ENCODE results near the gene CAPN5. TPM values are rescaled to one million over a fixed set of nuclear protein-coding genes. Genes with fewer than 3 reads are reported as not detected.
A peak's percentile ranks its signal among the peaks of the same experiment; 100 is the strongest.

The CAPN5 gene
- total and polyA plus RNA-seq, 7 donors: 0.59 to 1.8 (median 0.88) TPM

DNA sequence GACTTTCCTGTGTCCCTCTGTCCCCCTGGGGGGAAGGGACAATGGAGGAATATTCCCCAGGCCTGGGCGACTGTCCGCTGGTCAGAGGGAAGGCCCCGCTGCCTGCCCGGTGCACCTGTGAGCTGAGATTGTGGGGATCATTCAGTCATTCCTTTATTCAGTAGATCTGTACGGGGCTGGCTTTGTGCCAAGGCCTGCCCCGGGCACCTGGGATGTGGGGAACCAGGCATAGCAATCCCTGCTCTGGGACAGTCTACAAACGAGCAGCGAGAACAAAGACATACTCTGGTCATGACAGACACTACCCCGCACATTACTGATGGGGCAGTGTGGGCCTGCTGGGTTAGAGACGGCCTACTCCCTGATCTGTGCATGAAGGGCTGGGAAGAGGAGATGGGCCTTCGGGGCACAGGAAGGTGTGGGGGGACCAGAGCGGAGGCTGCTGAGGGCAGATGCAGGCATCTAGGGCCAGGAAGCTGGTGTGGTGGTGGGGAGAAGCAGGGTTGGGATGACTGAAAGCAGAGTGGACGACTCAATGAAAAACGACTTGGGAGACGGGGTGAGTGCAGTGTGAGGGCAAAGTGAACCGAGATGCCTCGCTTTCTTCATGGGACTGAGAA is 59.5 kb downstream of the CAPN5 start:
- DNase-seq (no peak), ATAC-seq (no peak)
- no peaks in the 10 kb centered on the region for H3K9me3 ChIP-seq
- no peaks in the 10 kb centered on the region for H3K27me3 ChIP-seq (ENCODE audit: insufficient read depth in 3 of 3, low read length in 2 of 3)
- peaks cover 5% of the 10 kb centered on the region for H3K4me1 ChIP-seq
- intact Hi-C loops (cut with DNase I): loop anchor here (5.0 kb wide), 3 partner anchors 61 to 426 kb away; no protein-coding TSS in a partner anchor
- no peaks in the 10 kb centered on the region for H3K36me3 ChIP-seq (ENCODE audit: insufficient read depth in 1 of 2, low read depth in 1 of 2)
- WGBS, 3 donors: 71 to 80% (median 79%) methylated on average over 17 of the region's 17 CpGs
- no peak overlapping the region for H3K4me3 ChIP-seq
- H3K27ac ChIP-seq: no peak overlapping the region
- TF ChIP-seq, protein P1, sequence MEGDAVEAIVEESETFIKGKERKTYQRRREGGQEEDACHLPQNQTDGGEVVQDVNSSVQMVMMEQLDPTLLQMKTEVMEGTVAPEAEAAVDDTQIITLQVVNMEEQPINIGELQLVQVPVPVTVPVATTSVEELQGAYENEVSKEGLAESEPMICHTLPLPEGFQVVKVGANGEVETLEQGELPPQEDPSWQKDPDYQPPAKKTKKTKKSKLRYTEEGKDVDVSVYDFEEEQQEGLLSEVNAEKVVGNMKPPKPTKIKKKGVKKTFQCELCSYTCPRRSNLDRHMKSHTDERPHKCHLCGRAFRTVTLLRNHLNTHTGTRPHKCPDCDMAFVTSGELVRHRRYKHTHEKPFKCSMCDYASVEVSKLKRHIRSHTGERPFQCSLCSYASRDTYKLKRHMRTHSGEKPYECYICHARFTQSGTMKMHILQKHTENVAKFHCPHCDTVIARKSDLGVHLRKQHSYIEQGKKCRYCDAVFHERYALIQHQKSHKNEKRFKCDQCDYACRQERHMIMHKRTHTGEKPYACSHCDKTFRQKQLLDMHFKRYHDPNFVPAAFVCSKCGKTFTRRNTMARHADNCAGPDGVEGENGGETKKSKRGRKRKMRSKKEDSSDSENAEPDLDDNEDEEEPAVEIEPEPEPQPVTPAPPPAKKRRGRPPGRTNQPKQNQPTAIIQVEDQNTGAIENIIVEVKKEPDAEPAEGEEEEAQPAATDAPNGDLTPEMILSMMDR (IDR thresholded peaks at IDR 0.05): no peak

DNA sequence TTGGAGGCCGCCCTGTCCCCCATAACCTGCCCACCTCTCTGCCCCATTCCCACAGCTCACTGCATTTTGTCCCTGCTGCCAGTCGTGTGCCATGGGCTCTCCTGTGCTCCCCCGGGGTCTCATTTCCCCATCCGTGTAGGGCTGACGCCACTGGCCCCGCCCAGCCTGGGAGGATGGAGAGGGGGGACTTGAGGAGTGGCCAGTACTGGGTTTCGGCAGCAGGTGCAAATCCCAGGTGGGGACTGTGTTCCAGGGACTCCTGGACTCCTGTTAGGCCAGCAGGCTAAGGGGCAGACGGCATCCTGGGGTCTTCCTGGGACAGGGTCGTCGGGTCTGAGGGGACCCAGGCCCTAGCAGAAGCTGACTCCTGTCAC is 60.1 kb downstream of the CAPN5 start:
- intact Hi-C loops (cut with DNase I): loop anchor here (1.0 to 5.0 kb wide), 4 partner anchors 60 to 425 kb away; no protein-coding TSS in a partner anchor
- 12 to 19% (median 14%) methylated on average over 10 of the region's 10 CpGs for WGBS, 3 donors
- TF ChIP-seq, protein P1 (IDR thresholded peaks at IDR 0.05): no peak
- DNase-seq (no peak), ATAC-seq (peak in 3 of 4 donors; percentile 5 to 29 (median 8))
- Histone ChIP-seq H3K4me3 (peak overlapping the region; percentile 62), H3K27ac (no peak overlapping the region), H3K27me3 (ENCODE audit: insufficient read depth in 3 of 3, low read length in 2 of 3) (no peaks in the 10 kb centered on the region), H3K36me3 (ENCODE audit: insufficient read depth in 1 of 2, low read depth in 1 of 2) (no peaks in the 10 kb centered on the region), H3K9me3 (no peaks in the 10 kb centered on the region), H3K4me1 (peaks cover 10% of the 10 kb centered on the region)

DNA sequence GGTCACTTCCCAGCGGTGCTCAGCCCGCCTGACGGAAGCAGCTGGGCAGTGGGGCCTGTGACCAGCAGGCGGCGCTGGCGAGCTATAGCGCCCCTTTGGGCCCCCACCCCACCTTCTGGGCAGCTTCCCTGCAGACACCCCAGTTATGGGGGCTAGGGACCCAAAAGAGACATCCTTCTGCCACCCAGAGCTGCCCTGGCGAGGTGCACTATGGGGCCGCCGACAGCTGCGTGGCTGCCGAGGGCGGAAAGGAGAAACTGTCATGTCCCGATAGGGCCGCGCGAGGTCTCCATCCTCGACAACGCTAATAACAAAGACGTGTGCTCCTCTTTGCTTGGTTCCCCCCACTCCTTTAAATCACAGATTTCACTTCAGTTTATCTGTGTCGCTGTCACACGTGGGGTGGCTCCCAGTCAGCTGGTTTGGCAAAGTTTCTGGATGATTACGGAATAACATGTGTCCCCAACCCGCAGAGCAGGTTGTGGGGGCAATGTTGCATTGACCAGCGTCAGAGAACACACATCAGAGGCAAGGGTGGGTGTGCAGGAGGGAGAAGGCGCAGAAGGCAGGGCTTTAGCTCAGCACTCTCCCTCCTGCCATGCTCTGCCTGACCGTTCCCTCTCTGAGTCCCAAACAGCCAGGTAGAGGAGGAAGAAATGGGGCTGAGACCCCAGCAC is 60.6 kb downstream of the CAPN5 start:
- peak overlapping the region; percentile 62 for H3K4me3 ChIP-seq
- no peaks in the 10 kb centered on the region for H3K9me3 ChIP-seq
- DNase-seq (peak; percentile 59 to 76), ATAC-seq (peak; percentile 64 to 84 (median 73))
- 5 to 6% (median 6%) methylated on average over 25 to 27 of the region's 27 CpGs for WGBS, 3 donors
- H3K4me1 ChIP-seq: peaks cover 10% of the 10 kb centered on the region
- TF ChIP-seq, protein P1 (IDR thresholded peaks at IDR 0.05): peak; percentile 96
- no peaks in the 10 kb centered on the region for H3K36me3 ChIP-seq (ENCODE audit: insufficient read depth in 1 of 2, low read depth in 1 of 2)
- intact Hi-C loops (cut with DNase I): loop anchor here (1.0 to 5.0 kb wide), 4 partner anchors 60 to 425 kb away; no protein-coding TSS in a partner anchor
- no peak overlapping the region for H3K27ac ChIP-seq
- H3K27me3 ChIP-seq (ENCODE audit: insufficient read depth in 3 of 3, low read length in 2 of 3): no peaks in the 10 kb centered on the region

DNA sequence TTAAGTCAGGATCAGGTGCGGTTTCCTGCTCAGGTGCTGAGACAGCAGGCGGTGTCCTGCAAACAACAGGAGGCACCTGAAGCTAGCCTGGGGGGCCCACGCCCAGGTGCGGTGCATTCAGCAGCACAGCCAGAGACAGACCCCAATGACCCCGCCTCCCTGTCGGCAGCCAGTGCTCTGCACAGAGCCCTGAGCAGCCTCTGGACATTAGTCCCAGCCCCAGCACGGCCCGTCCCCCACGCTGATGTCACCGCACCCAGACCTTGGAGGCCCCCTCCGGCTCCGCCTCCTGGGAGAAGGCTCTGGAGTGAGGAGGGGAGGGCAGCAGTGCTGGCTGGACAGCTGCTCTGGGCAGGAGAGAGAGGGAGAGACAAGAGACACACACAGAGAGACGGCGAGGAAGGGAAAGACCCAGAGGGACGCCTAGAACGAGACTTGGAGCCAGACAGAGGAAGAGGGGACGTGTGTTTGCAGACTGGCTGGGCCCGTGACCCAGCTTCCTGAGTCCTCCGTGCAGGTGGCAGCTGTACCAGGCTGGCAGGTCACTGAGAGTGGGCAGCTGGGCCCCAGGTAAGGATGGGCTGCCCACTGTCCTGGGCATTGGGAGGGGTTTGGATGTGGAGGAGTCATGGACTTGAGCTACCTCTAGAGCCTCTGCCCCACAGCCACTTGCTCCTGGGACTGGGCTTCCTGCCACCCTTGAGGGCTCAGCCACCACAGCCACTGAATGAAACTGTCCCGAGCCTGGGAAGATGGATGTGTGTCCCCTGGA is 61.3 kb downstream of the CAPN5 start, which contains the start of gene MYO7A:
TSS of gene MYO7A (plus strand) at position 327 of the 772 bp plus-strand sequence. CDS start 2,389 bp downstream, outside the sequence.
- WGBS, 3 donors: 34 to 45% (median 43%) methylated on average over 20 of the region's 20 CpGs
- H3K9me3 ChIP-seq: no peaks in the 10 kb centered on the region
- intact Hi-C loops (cut with DNase I): loop anchor here (1.0 to 5.0 kb wide), 4 partner anchors 59 to 424 kb away; no protein-coding TSS in a partner anchor
- H3K4me1 ChIP-seq: peaks cover 10% of the 10 kb centered on the region
- H3K27ac ChIP-seq: no peak within 1 kb of the TSS
- ATAC-seq (peak; percentile 32 to 49 (median 45)), DNase-seq (peak; percentile 66 to 80)
- TF ChIP-seq, protein P1 (IDR thresholded peaks at IDR 0.05): no peak
- no peaks in the 10 kb centered on the region for H3K36me3 ChIP-seq (ENCODE audit: insufficient read depth in 1 of 2, low read depth in 1 of 2)
- H3K4me3 ChIP-seq: peak within 1 kb of the TSS; percentile 62
- H3K27me3 ChIP-seq (ENCODE audit: insufficient read depth in 3 of 3, low read length in 2 of 3): no peaks in the 10 kb centered on the region
